GM23248 (cell line): Measurements from ENCODE around the gene TRIM36. TPM values are rescaled to one million over a fixed set of nuclear protein-coding genes. Genes with fewer than 3 reads are reported as not detected.

ENCODE experiments used
- DNase-seq: peaks from one replicate; pipeline ENCODE4 v3.0.0-alpha.2; 2015
- H2AFZ ChIP-seq: fragments of 200-600 bp; sonication (generic); 2 replicates; pipeline ENCODE4 v1.6.1; 2016; ENCODE audit warnings: antibody characterized with exemption
- H3F3A ChIP-seq: fragments of 200-600 bp; sonication (generic); 2 replicates; pipeline ENCODE4 v1.6.1; 2016; ENCODE audit warnings: mild to moderate bottlenecking, antibody characterized with exemption, mixed run types; ENCODE audit not compliant: insufficient read depth
- H3K27ac ChIP-seq: fragments of 200-600 bp; sonication (generic); 2 replicates; pipeline ENCODE4 v1.5.1; 2016; ENCODE audit warnings: mild to moderate bottlenecking
- H3K27me3 ChIP-seq: fragments of 200-600 bp; sonication (generic); replicated peaks from 2 replicates; pipeline ENCODE4 v1.6.1; 2016; ENCODE audit warnings: mild to moderate bottlenecking; ENCODE audit not compliant: insufficient read depth
- H3K36me3 ChIP-seq: fragments of 200-600 bp; sonication (generic); 2 replicates; pipeline ENCODE4 v1.6.1; 2016; ENCODE audit warnings: low read depth, mild to moderate bottlenecking
- H3K4me1 ChIP-seq: fragments of 200-600 bp; sonication (generic); 2 replicates; pipeline ENCODE4 v1.6.1; 2016; ENCODE audit warnings: mild to moderate bottlenecking; ENCODE audit not compliant: insufficient read depth
- H3K4me2 ChIP-seq: fragments of 200-600 bp; sonication (generic); one replicate; pipeline ENCODE4 v1.6.1; 2016; ENCODE audit warnings: mild to moderate bottlenecking; ENCODE audit not compliant: unreplicated experiment
- H3K4me3 ChIP-seq: fragments of 200-600 bp; sonication (generic); 2 replicates; pipeline ENCODE4 v1.5.1; 2016; ENCODE audit warnings: mild to moderate bottlenecking
- H3K79me2 ChIP-seq: fragments of 200-600 bp; sonication (generic); 2 replicates; pipeline ENCODE4 v1.6.1; 2016; ENCODE audit warnings: mild to moderate bottlenecking; ENCODE audit not compliant: insufficient read depth
- H3K9ac ChIP-seq: fragments of 200-600 bp; sonication (generic); 2 replicates; pipeline ENCODE4 v1.6.1; 2016; ENCODE audit warnings: mild to moderate bottlenecking
- H3K9me2 ChIP-seq: fragments of 200-600 bp; sonication (generic); 2 replicates; pipeline ENCODE4 v1.6.1; 2016; ENCODE audit warnings: mixed run types, mild to moderate bottlenecking, moderate library complexity; ENCODE audit not compliant: insufficient read depth
- H3K9me3 ChIP-seq: fragments of 200-600 bp; sonication (generic); one replicate; pipeline ENCODE4 v1.6.1; 2017; ENCODE audit warnings: low read depth
- H4K20me1 ChIP-seq: fragments of 200-600 bp; sonication (generic); 2 replicates; pipeline ENCODE4 v1.6.0; 2016; ENCODE audit not compliant: insufficient read depth
- EZH2 ChIP-seq: fragments of 200-600 bp; sonication (generic); IDR thresholded peaks from 2 replicates; pipeline ENCODE4 v1.6.1; 2018; ENCODE audit warnings: antibody characterized with exemption, mild to moderate bottlenecking; ENCODE audit not compliant: insufficient read depth, poor library complexity, severe bottlenecking
- EZH2phosphoT487 ChIP-seq: fragments of 200-600 bp; sonication (generic); IDR thresholded peaks from 2 replicates; pipeline ENCODE4 v1.6.1; 2018; ENCODE audit warnings: antibody characterized with exemption, moderate library complexity, mild to moderate bottlenecking, low read depth; ENCODE audit not compliant: insufficient read depth
- WGBS, 2 experiments: methylation state at CpG; one replicate each; pipeline ENCODE4 v1.1.6; 2015 to 2017; ENCODE audit warnings: low lambda C conversion rate in 2 of 2, low coverage in 1 of 2; ENCODE audit errors: missing lambda C conversion rate in 2 of 2; 5-methylcytosine and 5-hydroxymethylcytosine counted together
- in situ Hi-C: fragments of 300-500 bp; cut with MboI; formaldehyde crosslinking; loops from 2 replicates; pipeline ENCODE4 v1.15.0; 2020
- polyA plus RNA-seq: library from polyadenylated mRNA; unstranded; fragments of >200 nt; fragmentation: Nextera tagmentation; extraction: Ambion mirVana; gene quantifications from 2 replicates; pipeline ENCODE4 v1.2.1, GENCODE V29; 2016
- total RNA-seq: library from RNA; depleted of rRNA; stranded (reverse); fragments of >200 nt; shearing (Covaris generic); gene quantifications from 2 replicates; pipeline ENCODE4 v1.2.3, GENCODE V29; 2014

TRIM36 gene
- total and polyA plus RNA-seq, 2 experiments from 2014 or later = not detected

- Histone ChIP-seq H3K9ac (no peak overlapping the region), H3K4me3 (no peak overlapping the region), H3K9me3 (no peaks in the 10 kb centered on the region), H4K20me1 (no peaks in the 10 kb centered on the region), H3K36me3 (no peaks in the 10 kb centered on the region), H3K9me2 (no peaks in the 10 kb centered on the region), H2AFZ (no peak overlapping the region), H3K4me1 (no peaks in the 10 kb centered on the region), H3F3A (0 out of 2 replicates have a peak, but pooled peaks cover 4% of the 10 kb centered on the region), H3K79me2 (no peaks in the 10 kb centered on the region), H3K27me3 (no peaks in the 10 kb centered on the region), H3K4me2 (no peak overlapping the region), H3K27ac (no peak overlapping the region)
- no peak for DNase-seq
- in situ Hi-C loops = no loop called here
- 69 to 80% methylated on average over 3 of the region's 3 CpGs for WGBS, 2 experiments
- TF ChIP-seq EZH2phosphoT487 (no peak), EZH2 (no peak)
Measured at GRCh38 chr5:115196161-115196560, 26.5 kb upstream of the TRIM36 start.

- in situ Hi-C loops = no loop called here
- Histone ChIP-seq H2AFZ (no peak overlapping the region), H3K27me3 (no peaks in the 10 kb centered on the region), H3K9ac (no peak overlapping the region), H3K4me2 (no peak overlapping the region), H4K20me1 (no peaks in the 10 kb centered on the region), H3K27ac (no peak overlapping the region), H3K9me3 (no peaks in the 10 kb centered on the region), H3F3A (0 out of 2 replicates have a peak, but pooled peaks cover 1% of the 10 kb centered on the region), H3K4me1 (no peaks in the 10 kb centered on the region), H3K36me3 (no peaks in the 10 kb centered on the region), H3K79me2 (no peaks in the 10 kb centered on the region), H3K9me2 (no peaks in the 10 kb centered on the region), H3K4me3 (no peak overlapping the region)
- peak; percentile 52 for DNase-seq
- TF ChIP-seq EZH2 = no peak
- no peak for TF ChIP-seq EZH2phosphoT487
- WGBS, 2 experiments = 40 to 49% methylated on average over 2 of the region's 2 CpGs
Measured at GRCh38 chr5:115194676-115195075, 25.0 kb upstream of the TRIM36 start.

DNA sequence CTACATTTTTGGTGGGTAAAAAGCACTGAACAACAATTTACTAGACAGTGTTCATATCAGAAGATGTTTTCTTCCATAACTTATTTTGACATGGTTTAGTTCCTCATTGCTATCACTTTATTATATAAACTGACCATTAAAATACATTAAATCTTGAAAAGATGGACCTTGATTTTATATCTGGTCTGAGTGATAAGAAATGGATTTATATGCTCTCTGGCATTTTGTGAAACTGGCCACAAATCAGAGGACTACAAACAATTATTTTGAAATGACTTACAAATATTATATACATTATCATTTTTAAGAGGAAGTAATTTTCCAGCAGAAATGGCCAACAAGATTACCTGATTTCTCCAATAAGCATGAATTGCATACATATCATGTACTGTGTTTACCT lies 23.6 kb upstream of the TRIM36 start:
- Histone ChIP-seq H3K79me2 (no peaks in the 10 kb centered on the region), H3K4me3 (no peak overlapping the region), H3K27me3 (no peaks in the 10 kb centered on the region), H4K20me1 (no peaks in the 10 kb centered on the region), H3K4me2 (no peak overlapping the region), H2AFZ (no peak overlapping the region), H3K9me3 (no peaks in the 10 kb centered on the region), H3K9me2 (no peaks in the 10 kb centered on the region), H3K9ac (no peak overlapping the region), H3K36me3 (no peaks in the 10 kb centered on the region), H3F3A (no peaks in the 10 kb centered on the region), H3K27ac (no peak overlapping the region), H3K4me1 (no peaks in the 10 kb centered on the region)
- DNase-seq = no peak
- in situ Hi-C loops = no loop called here
- TF ChIP-seq EZH2 (no peak), EZH2phosphoT487 (no peak)

GRCh38 chr5:115192098-115192497 lies 22.4 kb upstream of the TRIM36 start:
- no peak for TF ChIP-seq EZH2phosphoT487
- TF ChIP-seq EZH2 = no peak
- H3K4me1 ChIP-seq = no peaks in the 10 kb centered on the region
- H3K79me2 ChIP-seq = no peaks in the 10 kb centered on the region
- H3K9me2 ChIP-seq = no peaks in the 10 kb centered on the region
- in situ Hi-C loops = no loop called here
- H3K4me2 ChIP-seq = no peak overlapping the region
- H4K20me1 ChIP-seq = no peaks in the 10 kb centered on the region
- DNase-seq = no peak
- H2AFZ ChIP-seq = no peak overlapping the region
- no peak overlapping the region for H3K4me3 ChIP-seq
- H3K27me3 ChIP-seq = no peaks in the 10 kb centered on the region
- no peaks in the 10 kb centered on the region for H3F3A ChIP-seq
- H3K36me3 ChIP-seq = no peaks in the 10 kb centered on the region
- no peaks in the 10 kb centered on the region for H3K9me3 ChIP-seq
- 97 to 100% methylated on average over 1 of the region's 1 CpG for WGBS, 2 experiments
- H3K9ac ChIP-seq = no peak overlapping the region
- no peak overlapping the region for H3K27ac ChIP-seq

GRCh38 chr5:115191474-115192031 lies 21.8 kb upstream of the TRIM36 start:
- no peak overlapping the region for H3K9ac ChIP-seq
- H3K4me1 ChIP-seq = no peaks in the 10 kb centered on the region
- in situ Hi-C loops = no loop called here
- no peak overlapping the region for H3K27ac ChIP-seq
- H3F3A ChIP-seq = no peaks in the 10 kb centered on the region
- H3K27me3 ChIP-seq = no peaks in the 10 kb centered on the region
- no peak for TF ChIP-seq EZH2
- no peak for TF ChIP-seq EZH2phosphoT487
- H3K9me3 ChIP-seq = no peaks in the 10 kb centered on the region
- no peak overlapping the region for H3K4me2 ChIP-seq
- H4K20me1 ChIP-seq = no peaks in the 10 kb centered on the region
- no peaks in the 10 kb centered on the region for H3K79me2 ChIP-seq
- no peaks in the 10 kb centered on the region for H3K9me2 ChIP-seq
- DNase-seq = no peak
- 83 to 84% methylated on average over 8 of the region's 8 CpGs for WGBS, 2 experiments
- H3K36me3 ChIP-seq = no peaks in the 10 kb centered on the region
- H3K4me3 ChIP-seq = no peak overlapping the region
- H2AFZ ChIP-seq = no peak overlapping the region
